MM.1S (cell line): Measurements from ENCODE around the gene DDX39B.

Source experiments
- DNase-seq: peaks from one replicate; pipeline ENCODE4 v3.0.0-alpha.2; 2015
- H2AFZ ChIP-seq: fragments of 300-600 bp; sonication (generic); 2 replicates; pipeline ENCODE4 v1.6.0; 2016; ENCODE audit warnings: antibody characterized with exemption, low read length
- H3F3A ChIP-seq: fragments of 300-600 bp; sonication (generic); 2 replicates; pipeline ENCODE4 v1.6.1; 2016; ENCODE audit warnings: mild to moderate bottlenecking, antibody characterized with exemption, low read length, moderate library complexity, mixed read lengths; ENCODE audit not compliant: insufficient read depth
- H3K27ac ChIP-seq: fragments of 300-600 bp; sonication (generic); 2 replicates; pipeline ENCODE4 v1.5.1; 2016; ENCODE audit warnings: mild to moderate bottlenecking, low read length
- H3K27me3 ChIP-seq: fragments of 300-600 bp; sonication (generic); replicated peaks from 2 replicates; pipeline ENCODE4 v1.6.0; 2016; ENCODE audit warnings: low read length; ENCODE audit not compliant: insufficient read depth
- H3K36me3 ChIP-seq: fragments of 300-600 bp; sonication (generic); replicated peaks from 2 replicates; pipeline ENCODE4 v1.6.1; 2016; ENCODE audit warnings: mild to moderate bottlenecking, low read length, mixed read lengths; ENCODE audit not compliant: insufficient read depth
- H3K4me1 ChIP-seq: fragments of 300-600 bp; sonication (generic); 2 replicates; pipeline ENCODE4 v1.6.1; 2016; ENCODE audit warnings: low read length, mixed read lengths
- H3K4me2 ChIP-seq: fragments of 300-600 bp; sonication (generic); 2 replicates; pipeline ENCODE4 v1.6.0; 2016; ENCODE audit warnings: low read depth, low read length
- H3K4me3 ChIP-seq: fragments of 300-600 bp; sonication (generic); 2 replicates; pipeline ENCODE4 v1.5.1; 2016; ENCODE audit warnings: low read length, mixed read lengths
- H3K79me2 ChIP-seq: fragments of 300-600 bp; sonication (generic); 2 replicates; pipeline ENCODE4 v1.6.1; 2016; ENCODE audit warnings: mixed run types, low read length, mixed read lengths
- H3K9ac ChIP-seq: fragments of 300-600 bp; sonication (generic); 2 replicates; pipeline ENCODE4 v1.6.1; 2016; ENCODE audit warnings: low read length, mixed read lengths
- H3K9me2 ChIP-seq: fragments of 300-600 bp; sonication (generic); replicated peaks from 2 replicates; pipeline ENCODE4 v1.6.1; 2016; ENCODE audit warnings: mild to moderate bottlenecking, low read length, mixed read lengths; ENCODE audit not compliant: insufficient read depth
- H3K9me3 ChIP-seq: fragments of 300-600 bp; sonication (generic); replicated peaks from 2 replicates; pipeline ENCODE4 v1.6.1; 2016; ENCODE audit warnings: mild to moderate bottlenecking, low read length, mixed read lengths; ENCODE audit not compliant: insufficient read depth
- H4K20me1 ChIP-seq: fragments of 300-600 bp; sonication (generic); 2 replicates; pipeline ENCODE4 v1.6.1; 2016; ENCODE audit warnings: mild to moderate bottlenecking, low read length, moderate library complexity, mixed read lengths; ENCODE audit not compliant: insufficient read depth
- EZH2 ChIP-seq: fragments of 300-600 bp; sonication (generic); optimal IDR thresholded peaks from 2 replicates; pipeline ENCODE3; 2017; ENCODE audit warnings: low read depth, mild to moderate bottlenecking, antibody characterized with exemption, low read length, mixed read lengths
- EZH2phosphoT487 ChIP-seq: fragments of 300-600 bp; sonication (generic); IDR thresholded peaks from 2 replicates; pipeline ENCODE4 v1.6.1; 2018; ENCODE audit warnings: antibody characterized with exemption, low read length
- TF ChIP-seq, protein P1 (sequence below): fragments of 300-600 bp; sonication (generic); IDR thresholded peaks from 2 replicates; pipeline ENCODE4 v1.5.1; 2016; ENCODE audit warnings: antibody characterized with exemption, low read length, mixed read lengths

Gene DDX39B

GRCh38 chr6:31545291-31545690 is 3.5 kb upstream of the DDX39B start:
- peaks cover 11% of the 10 kb centered on the region for H3K4me1 ChIP-seq
- no peaks in the 10 kb centered on the region for H3K9me3 ChIP-seq
- no peak for TF ChIP-seq EZH2phosphoT487
- TF ChIP-seq, protein P1, sequence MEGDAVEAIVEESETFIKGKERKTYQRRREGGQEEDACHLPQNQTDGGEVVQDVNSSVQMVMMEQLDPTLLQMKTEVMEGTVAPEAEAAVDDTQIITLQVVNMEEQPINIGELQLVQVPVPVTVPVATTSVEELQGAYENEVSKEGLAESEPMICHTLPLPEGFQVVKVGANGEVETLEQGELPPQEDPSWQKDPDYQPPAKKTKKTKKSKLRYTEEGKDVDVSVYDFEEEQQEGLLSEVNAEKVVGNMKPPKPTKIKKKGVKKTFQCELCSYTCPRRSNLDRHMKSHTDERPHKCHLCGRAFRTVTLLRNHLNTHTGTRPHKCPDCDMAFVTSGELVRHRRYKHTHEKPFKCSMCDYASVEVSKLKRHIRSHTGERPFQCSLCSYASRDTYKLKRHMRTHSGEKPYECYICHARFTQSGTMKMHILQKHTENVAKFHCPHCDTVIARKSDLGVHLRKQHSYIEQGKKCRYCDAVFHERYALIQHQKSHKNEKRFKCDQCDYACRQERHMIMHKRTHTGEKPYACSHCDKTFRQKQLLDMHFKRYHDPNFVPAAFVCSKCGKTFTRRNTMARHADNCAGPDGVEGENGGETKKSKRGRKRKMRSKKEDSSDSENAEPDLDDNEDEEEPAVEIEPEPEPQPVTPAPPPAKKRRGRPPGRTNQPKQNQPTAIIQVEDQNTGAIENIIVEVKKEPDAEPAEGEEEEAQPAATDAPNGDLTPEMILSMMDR: no peak
- no peak for TF ChIP-seq EZH2
- H3K4me2 ChIP-seq: no peak overlapping the region
- peaks cover 7% of the 10 kb centered on the region for H4K20me1 ChIP-seq
- peaks cover 2% of the 10 kb centered on the region; the same call in 1 of the 2 replicates for H3K36me3 ChIP-seq
- peaks cover 20% of the 10 kb centered on the region for H3F3A ChIP-seq
- no peaks in the 10 kb centered on the region for H3K27me3 ChIP-seq
- peaks cover 33% of the 10 kb centered on the region for H3K79me2 ChIP-seq
- no peak overlapping the region for H2AFZ ChIP-seq
- no peaks in the 10 kb centered on the region for H3K9me2 ChIP-seq
- H3K4me3 ChIP-seq: no peak overlapping the region
- H3K27ac ChIP-seq: no peak overlapping the region
- DNase-seq: no peak
- H3K9ac ChIP-seq: no peak overlapping the region

DNA sequence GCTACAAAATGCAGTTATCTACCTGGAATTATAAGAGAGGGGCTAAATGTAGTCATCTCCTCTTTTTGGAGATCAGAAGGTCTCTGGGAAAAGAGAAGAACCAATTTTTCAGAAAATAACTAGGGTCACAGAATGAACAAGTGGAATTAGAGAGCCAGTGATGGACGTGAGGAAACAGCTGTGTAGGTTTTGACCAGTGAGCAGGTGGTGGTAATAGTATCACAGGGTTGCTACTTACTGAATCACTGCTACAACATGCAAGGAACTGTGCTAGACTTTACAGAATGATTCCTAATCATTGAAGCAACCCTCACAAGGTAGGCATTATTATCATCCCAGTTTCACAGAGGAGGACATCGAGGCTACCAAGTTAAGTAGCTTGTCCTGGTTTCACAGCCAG is 2.9 kb upstream of the DDX39B start:
- Histone ChIP-seq H3K4me1 (peaks cover 17% of the 10 kb centered on the region), H3F3A (peaks cover 20% of the 10 kb centered on the region), H3K27ac (no peak overlapping the region), H3K4me3 (no peak overlapping the region), H3K27me3 (no peaks in the 10 kb centered on the region), H2AFZ (no peak overlapping the region), H3K36me3 (peaks cover 8% of the 10 kb centered on the region), H3K9me2 (no peaks in the 10 kb centered on the region), H3K9ac (no peak overlapping the region), H3K79me2 (peaks cover 39% of the 10 kb centered on the region), H3K9me3 (no peaks in the 10 kb centered on the region), H4K20me1 (peaks cover 13% of the 10 kb centered on the region), H3K4me2 (no peak overlapping the region)
- TF ChIP-seq EZH2: no peak
- no peak for TF ChIP-seq EZH2phosphoT487
- TF ChIP-seq, protein P1: no peak
- no peak for DNase-seq

DNA sequence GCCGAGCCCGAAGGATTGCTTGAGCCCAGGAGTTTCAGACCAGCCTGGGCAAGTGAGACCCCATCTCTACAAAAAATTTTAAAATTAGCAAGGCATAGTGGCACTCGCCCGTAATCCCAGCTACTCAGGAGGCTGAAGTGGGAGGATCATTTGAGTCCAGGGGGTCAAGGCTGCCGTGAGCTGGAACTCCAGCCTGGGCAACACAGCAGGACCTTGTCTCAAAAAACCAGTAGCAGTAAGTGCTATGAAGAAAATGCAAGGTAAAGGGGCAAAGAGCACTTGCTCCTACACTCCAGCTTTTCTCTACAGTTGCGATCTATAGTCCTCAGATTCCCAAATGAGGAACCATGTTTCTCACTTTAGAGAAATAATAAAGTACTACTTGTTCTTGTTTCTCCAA is 1.8 kb upstream of the DDX39B start:
- TF ChIP-seq EZH2phosphoT487: no peak
- TF ChIP-seq EZH2: no peak
- TF ChIP-seq, protein P1: no peak
- H3K27ac ChIP-seq: no peak overlapping the region
- H3K9me2 ChIP-seq: no peaks in the 10 kb centered on the region
- peaks cover 20% of the 10 kb centered on the region for H3F3A ChIP-seq
- peaks cover 27% of the 10 kb centered on the region for H3K4me1 ChIP-seq
- DNase-seq: no peak
- H4K20me1 ChIP-seq: peaks cover 24% of the 10 kb centered on the region
- H3K9ac ChIP-seq: no peak overlapping the region
- peaks cover 9% of the 10 kb centered on the region for H3K36me3 ChIP-seq
- no peaks in the 10 kb centered on the region for H3K9me3 ChIP-seq
- H2AFZ ChIP-seq: no peak overlapping the region
- peaks cover 50% of the 10 kb centered on the region for H3K79me2 ChIP-seq
- H3K27me3 ChIP-seq: no peaks in the 10 kb centered on the region
- no peak overlapping the region for H3K4me3 ChIP-seq
- no peak overlapping the region for H3K4me2 ChIP-seq
